ENCODE measurements around the gene EPYC. TPM values are rescaled to one million over a fixed set of nuclear protein-coding genes. Genes with fewer than 3 reads are reported as not detected.

EPYC gene
- total and polyA plus RNA-seq, 2 of the 4 experiments (the other 2 are of a cell fraction) = not detected

- BruUV-seq (replicated peaks) = no TSS peak
- POLR2A ChIA-PET (ENCODE audit: unreplicated experiment) = no interaction called here
Measured at GRCh38 chr12:90947869-90948268, 56.9 kb downstream of the EPYC start.

More at GRCh38 chr12:90947869-90948268, 56.9 kb downstream of the EPYC start:
- no peaks in the 10 kb centered on the region for H3K4me1 ChIP-seq (ENCODE audit: control insufficient read depth, insufficient read depth, low read length)
- no peak for ATAC-seq (ENCODE audit: low read depth)
- in situ Hi-C loops (cut with MboI; ENCODE audit: low sequenced_read_pairs) = no loop called here
- no peaks in the 10 kb centered on the region for H3K9me1 ChIP-seq (ENCODE audit: insufficient read depth, low read length)
- no peak overlapping the region for H2AK5ac ChIP-seq (ENCODE audit: low read depth, low read length)
- H3K9ac ChIP-seq (ENCODE audit: low read depth, low read length) = no peak overlapping the region
- H3K23ac ChIP-seq (ENCODE audit: low read depth, low read length) = no peak overlapping the region
- H4K8ac ChIP-seq (ENCODE audit: low read depth in 2 of 2, low read length in 2 of 2) = no peak overlapping the region
- DNase-seq = no peak
- H4K5ac ChIP-seq (ENCODE audit: low read depth, low read length) = no peak overlapping the region
- WGBS, 2 experiments (ENCODE audit: extremely low coverage in 2 of 2, insufficient read length in 1 of 2) = 97% methylated on average over 5 of the region's 7 CpGs; no CpG with 5 or more reads in 1 of the 2 experiments
- H2AFZ ChIP-seq (replicated peaks; ENCODE audit: low read length, poor library complexity) = no peak overlapping the region
- CTCF ChIA-PET = no interaction called here
- intact Hi-C loops (cut with micrococcal nuclease) = no loop called here
- no peaks in the 10 kb centered on the region for H3K27me3 ChIP-seq (ENCODE audit: control insufficient read depth, insufficient read depth, low read length)
- H3K14ac ChIP-seq (replicated peaks; ENCODE audit: low read depth, low read length) = no peak overlapping the region
- no peak overlapping the region for H2BK20ac ChIP-seq (ENCODE audit: low read depth, low read length)
- no peak overlapping the region for H2BK5ac ChIP-seq (ENCODE audit: low read depth, low read length, poor library complexity, severe bottlenecking)
- no peak overlapping the region for H2BK120ac ChIP-seq (ENCODE audit: low read depth, low read length)
- no peak overlapping the region for H2AK9ac ChIP-seq (replicated peaks; ENCODE audit: low read depth, low read length, poor library complexity)
- H4K91ac ChIP-seq (ENCODE audit: insufficient read depth, low read depth, low read length) = no peak overlapping the region
- H3K18ac ChIP-seq (ENCODE audit: low read depth, low read length) = no peak overlapping the region
- no peak overlapping the region for H2BK15ac ChIP-seq (ENCODE audit: low read depth, low read length)
- H3K79me1 ChIP-seq (ENCODE audit: low read depth in 1 of 2, low read length in 2 of 2) = no peaks in the 10 kb centered on the region
- H3K4me2 ChIP-seq (ENCODE audit: low read depth, low read length) = no peak overlapping the region
- TF ChIP-seq ELK1 (IDR thresholded peaks at IDR 0.05; ENCODE audit: borderline replicate concordance, low read depth, low read length) = no peak
- TF ChIP-seq MAFK (IDR thresholded peaks at IDR 0.05; ENCODE audit: low read depth, low read length) = no peak
- no peak for TF ChIP-seq CEBPB (IDR thresholded peaks at IDR 0.05; ENCODE audit: low read depth, low read length)
- no peak for TF ChIP-seq CHD1 (IDR thresholded peaks at IDR 0.05; ENCODE audit: low read depth, low read length)
- H3K4me3 ChIP-seq (ENCODE audit: insufficient read depth, low read depth, low read length) = no peak overlapping the region
- no peaks in the 10 kb centered on the region for H3K9me3 ChIP-seq (ENCODE audit: control insufficient read depth, insufficient read depth, low read length)
- no peak overlapping the region for H3K56ac ChIP-seq (ENCODE audit: extremely low read depth, insufficient read depth, low read length)
- dilution Hi-C loops (cut with HindIII; ENCODE audit: low sequenced_read_pairs, unreplicated experiment) = no loop called here
- H4K20me1 ChIP-seq (ENCODE audit: insufficient read depth, low read length) = no peaks in the 10 kb centered on the region
- no peak overlapping the region for H3K4ac ChIP-seq (ENCODE audit: low read depth, low read length)
- H3K27ac ChIP-seq (ENCODE audit: insufficient read depth, low read length) = no peak overlapping the region
- H3K36me3 ChIP-seq (ENCODE audit: control insufficient read depth, insufficient read depth, low read length) = no peaks in the 10 kb centered on the region

Measured in IMR-90 (cell line).